ENCODE measurements around the gene PTGES2.
A peak's percentile ranks its signal among the peaks of the same experiment; 100 is the strongest.
"Not testable (repeated sequence)": the region's sequence is repeated elsewhere in the genome, so short reads cannot be mapped to it uniquely, and the experiment has no call there.

Gene PTGES2

DNA sequence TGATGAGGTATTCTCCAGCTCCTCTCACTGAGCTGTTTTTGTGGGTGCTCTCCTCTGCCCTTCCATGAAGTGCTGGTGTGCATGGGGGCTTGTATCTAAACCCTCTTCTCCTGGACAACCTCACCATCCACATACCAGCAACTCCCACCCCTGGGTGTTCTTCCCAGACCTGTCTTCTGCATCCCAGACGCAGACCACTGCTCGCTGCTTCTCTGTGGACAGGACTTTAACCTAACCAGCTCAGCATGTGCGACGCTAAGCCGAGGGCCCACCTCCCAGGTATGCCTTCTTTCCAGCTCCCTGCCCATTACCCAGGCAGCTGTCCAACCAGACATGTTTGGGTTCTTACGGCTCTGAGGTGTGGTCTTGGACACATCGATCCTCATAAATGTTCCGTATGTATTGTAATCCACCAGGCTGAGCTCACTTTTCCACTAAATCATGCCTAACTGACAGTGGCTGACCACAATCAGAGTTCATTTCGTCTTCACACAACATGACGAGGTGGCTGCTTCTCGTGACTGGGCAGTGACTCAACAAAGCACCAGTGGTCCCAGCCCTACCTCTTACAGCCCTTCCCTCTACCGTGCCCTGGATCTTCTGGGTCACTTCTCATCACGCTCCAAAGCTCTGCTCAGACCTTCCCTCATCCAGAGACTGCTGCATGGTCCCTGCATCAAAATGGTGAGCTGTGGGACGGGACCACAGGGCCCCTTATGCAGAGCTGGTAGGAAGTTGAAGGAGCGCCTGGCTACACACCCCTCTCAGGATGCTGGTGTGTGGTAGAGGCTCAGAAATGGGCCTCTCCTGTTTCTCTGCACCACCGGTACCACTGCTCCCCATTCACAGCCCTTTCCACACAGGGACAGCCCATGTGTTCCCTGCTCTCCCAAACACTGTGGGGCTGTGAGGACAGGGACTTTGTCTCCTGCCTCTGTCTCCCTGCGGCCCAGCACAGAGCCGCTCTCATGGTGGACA lies 9.6 kb upstream of the PTGES2 start:
- no peak overlapping the region for H3K4me3 ChIP-seq (ENCODE audit: low read length)
- TF ChIP-seq ZNF274 (IDR thresholded peaks at IDR 0.05; ENCODE audit: low read depth, low read length), result no peak

DNA sequence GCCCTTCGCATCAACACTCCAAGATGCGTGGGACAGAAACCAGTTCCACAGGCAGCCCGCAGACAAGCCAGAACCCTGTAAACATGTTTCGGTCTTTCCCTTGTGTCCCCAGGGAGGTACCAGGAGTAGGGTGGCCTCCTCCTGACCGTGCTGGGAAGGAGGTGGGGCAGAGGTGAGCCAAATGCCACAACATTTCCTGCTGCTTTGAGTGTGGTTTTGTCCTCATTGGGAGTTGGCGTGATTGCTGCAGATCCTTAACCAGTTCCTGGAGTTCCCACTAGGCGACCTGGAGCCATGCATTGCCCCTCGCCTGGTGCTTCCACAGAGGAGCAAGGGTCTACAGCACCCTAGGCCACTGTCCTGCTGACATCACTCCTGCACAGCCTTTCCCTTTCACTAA lies 8.0 kb upstream of the PTGES2 start:
- H3K4me3 ChIP-seq (ENCODE audit: low read length), result not testable (repeated sequence)

DNA sequence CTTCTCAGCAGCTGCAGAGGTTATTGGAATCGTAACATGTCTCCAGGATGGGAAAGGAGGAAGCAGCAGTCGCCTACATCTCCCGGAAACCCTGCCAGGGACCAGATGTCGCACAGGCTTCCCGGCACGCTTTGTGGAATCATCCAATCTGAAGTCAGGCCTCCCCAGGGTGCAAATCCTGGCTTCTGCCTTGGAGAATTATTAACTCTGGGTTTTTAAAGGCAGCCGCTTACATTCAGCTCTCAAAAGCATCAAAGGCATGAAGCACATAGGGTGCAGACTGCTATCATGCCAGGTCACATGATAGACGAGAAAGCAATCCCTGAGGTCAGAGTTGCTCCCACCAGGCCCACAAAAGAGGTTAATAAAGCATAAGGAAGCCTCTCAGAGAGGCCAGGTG lies 4.6 kb upstream of the PTGES2 start:
- H3K4me3 ChIP-seq (ENCODE audit: low read length), result not testable (repeated sequence)

DNA sequence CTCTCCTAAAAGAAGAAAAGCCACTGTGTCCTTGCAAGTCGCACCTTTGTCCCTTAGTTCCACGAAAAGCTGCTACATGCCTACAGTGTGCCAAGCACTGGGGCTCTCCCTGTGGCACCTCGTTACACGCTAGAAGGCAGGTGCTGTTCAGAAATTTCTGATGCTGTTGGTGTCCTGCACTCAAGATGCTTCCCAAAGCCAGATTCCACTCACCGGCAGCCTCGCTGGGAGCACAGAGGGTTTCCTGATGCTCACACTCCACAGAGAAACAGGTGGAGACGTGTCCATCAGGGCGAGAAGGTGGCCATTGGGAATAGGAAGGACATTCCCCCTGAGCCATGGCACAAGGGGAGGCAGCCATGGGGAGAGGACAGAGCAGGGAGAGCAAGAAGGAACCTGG lies 3.8 kb upstream of the PTGES2 start:
- H3K4me3 ChIP-seq (ENCODE audit: low read length), result not testable (repeated sequence)

DNA sequence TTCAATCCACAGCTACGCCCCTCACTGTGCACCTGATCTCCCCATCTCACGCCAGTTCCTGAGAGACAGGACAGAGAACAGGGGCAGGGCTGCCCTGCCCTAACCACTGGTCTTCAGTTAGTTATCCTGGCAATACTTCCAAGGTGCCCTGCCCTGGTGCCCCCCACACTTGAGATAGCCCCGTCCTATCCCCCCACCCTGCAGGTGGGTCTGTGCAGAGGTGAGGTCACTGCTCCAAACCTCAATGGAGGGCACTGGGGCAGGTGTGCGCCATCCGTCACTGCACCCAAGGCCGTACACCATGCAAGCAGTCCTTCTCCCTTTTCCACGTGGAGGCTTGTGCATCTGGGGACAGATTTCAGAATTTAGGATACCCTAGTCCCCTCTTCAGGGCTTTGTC lies 3.1 kb upstream of the PTGES2 start:
- not testable (repeated sequence) for H3K4me3 ChIP-seq (ENCODE audit: low read length)

GRCh38 chr9:128129976-128130590 lies 2.6 kb upstream of the PTGES2 start:
- not testable (repeated sequence) for H3K4me3 ChIP-seq (ENCODE audit: low read length)

- peak overlapping the region; percentile 98 for H3K4me3 ChIP-seq (ENCODE audit: low read length)
- no peak for TF ChIP-seq ZNF274 (IDR thresholded peaks at IDR 0.05; ENCODE audit: low read depth, low read length)
These were observed 1.5 kb upstream of the PTGES2 start for GRCh38 chr9:128128836-128129590.

DNA sequence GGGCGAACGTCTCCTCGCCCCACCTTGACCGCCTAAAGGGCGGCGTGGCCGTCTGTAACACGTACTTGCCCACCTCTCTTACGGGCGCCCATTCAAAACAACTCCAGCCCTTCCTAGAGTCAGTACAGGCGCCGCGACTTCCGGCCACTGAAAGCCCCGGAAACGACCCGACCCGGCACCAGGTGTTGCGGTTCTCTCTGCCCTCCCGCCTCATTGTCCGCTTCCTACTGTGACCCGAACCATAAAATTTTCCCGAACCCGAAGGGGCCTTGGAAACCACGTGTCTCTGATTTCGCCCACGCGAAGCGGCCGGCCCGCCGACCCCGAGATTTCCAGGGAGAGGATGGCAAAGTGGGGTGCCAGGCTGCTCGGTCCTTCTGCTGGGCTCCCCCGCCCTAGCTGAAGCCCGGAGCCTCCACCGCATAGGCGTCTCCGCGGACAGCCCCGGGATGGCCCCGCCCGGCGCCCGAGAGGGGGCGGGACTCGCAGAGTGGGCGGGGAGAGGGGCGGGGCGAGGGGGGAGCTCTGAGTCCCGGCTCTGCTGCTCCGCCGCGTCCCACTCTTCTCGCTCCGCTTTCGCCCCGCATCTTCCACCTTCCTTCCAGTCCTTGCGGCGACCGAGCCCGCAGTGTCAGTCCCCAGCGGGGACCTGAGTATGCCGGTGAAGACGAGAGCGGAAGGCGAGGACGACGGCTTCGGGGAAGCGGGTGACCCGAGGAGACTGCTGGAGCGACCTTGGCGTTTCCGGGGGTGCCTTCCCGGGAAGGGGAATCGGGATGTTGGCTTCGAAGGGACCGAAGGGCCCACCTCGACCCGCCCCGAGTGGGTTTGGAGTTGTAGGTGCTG lies 684 bp upstream of the PTGES2 start:
- no peak for TF ChIP-seq ZNF274 (IDR thresholded peaks at IDR 0.05; ENCODE audit: low read depth, low read length)
- H3K4me3 ChIP-seq (ENCODE audit: low read length), result peak overlapping the region; percentile 98

DNA sequence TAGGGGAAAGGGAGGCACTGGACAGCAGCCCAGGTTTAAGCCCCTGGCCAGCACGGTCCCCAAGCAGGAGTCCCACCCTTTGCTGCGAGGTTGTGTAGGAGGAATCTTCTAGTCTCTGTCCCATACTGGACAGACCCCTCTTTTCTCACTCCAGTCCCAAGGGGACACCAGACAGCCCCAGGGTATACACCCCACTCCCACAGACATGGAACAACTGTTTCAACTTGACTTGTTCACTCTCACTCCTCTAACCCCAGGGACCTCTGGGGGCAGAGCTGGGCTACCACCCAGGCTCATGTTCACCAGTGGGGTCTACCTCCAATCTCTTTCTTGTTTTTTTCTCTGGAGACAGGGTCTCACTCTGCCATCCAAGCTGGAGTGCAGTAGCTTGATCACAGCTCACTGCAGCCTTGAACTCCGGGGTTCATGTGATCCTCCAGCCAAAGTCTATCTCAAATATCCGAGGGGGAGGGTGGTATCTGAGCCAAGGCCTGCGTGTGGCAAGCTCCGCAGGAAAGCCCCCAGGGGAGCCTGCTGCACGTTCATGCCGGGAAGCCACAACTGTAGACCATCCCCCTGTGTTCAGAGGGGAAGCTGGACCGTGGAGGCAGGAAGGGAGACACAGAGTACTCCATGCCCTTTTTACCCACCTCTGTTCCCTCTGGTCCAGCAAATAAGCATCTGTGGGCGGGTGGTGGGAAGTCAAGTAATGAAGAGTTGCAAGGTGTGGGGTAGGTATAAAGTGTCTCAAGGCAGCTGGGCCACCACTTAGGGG lies 1.8 kb downstream of the PTGES2 start:
- peak overlapping the region; percentile 98 for H3K4me3 ChIP-seq (ENCODE audit: low read length)
- TF ChIP-seq ZNF274 (IDR thresholded peaks at IDR 0.05; ENCODE audit: low read depth, low read length), result no peak

DNA sequence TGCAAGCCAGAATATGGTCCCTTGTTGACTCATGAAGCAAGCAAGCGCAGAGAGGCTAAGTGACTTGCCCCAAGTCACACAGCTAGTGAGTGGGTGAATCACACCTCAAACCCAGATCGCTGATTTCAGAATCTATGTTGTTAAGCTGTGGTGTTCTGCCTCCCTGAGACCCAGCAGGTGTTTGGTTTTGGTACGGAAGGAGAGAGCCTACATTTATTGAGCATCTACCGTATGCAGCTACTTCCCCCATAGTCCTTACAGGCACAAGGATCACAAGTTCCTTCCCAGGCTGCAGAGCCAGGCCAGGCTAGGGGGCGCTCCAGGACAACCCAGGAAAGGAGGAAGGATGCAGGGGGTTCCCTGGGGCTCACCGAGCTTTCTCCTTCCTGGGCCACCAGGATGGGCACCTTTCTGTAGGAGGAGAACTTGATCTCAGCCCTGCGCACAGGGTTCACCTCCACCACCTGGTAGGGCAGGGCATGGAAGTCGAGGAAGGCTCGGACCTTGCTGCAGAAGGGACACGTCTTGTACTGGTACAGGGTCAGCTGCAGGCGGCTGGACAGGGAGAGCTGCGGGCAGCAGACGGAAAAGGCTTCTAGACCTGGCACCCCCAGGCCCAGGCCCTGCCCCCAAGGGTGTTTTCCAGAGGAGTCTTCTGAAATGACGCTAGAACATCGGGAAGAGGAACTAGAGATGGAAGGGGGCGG lies 2.5 kb downstream of the PTGES2 start:
- H3K4me3 ChIP-seq (ENCODE audit: low read length), result no peak overlapping the region
- no peak for TF ChIP-seq ZNF274 (IDR thresholded peaks at IDR 0.05; ENCODE audit: low read depth, low read length)

- TF ChIP-seq ZNF274 (IDR thresholded peaks at IDR 0.05; ENCODE audit: low read depth, low read length), result no peak
- H3K4me3 ChIP-seq (ENCODE audit: low read length), result no peak overlapping the region
These were observed 3.1 kb downstream of the PTGES2 start for GRCh38 chr9:128124451-128124850.

DNA sequence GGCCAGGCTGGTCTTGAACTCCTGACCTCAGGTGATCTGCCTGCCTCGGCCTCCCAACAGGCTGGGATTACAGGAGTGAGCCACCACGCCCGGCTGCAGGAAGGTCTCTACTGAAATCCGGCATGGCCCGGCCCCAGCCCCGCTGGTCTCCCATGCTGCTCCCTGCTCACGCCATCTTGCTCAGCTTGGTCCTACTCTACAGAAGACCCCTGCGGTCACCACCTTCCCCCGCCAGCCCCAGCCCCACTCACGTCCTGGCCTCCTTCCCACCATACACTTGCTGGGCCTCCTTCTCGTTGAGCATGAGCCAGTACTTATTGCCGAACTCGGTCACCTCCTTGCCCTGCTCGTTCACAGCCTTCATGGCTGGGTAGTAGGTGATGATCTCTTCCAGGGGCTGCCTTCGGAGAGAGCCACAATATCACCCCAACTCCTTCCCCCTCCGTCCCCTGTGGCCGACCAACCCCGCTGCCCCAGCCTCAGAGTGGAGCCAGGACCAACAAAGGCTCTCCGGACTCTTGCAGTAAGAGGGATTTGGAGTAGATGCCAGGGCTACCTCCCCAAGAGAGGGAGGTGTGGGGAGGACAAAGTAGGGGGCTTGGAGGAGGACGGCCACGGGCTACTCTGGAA lies 4.0 kb downstream of the PTGES2 start:
- no peak for TF ChIP-seq ZNF274 (IDR thresholded peaks at IDR 0.05; ENCODE audit: low read depth, low read length)
- no peak overlapping the region for H3K4me3 ChIP-seq (ENCODE audit: low read length)

DNA sequence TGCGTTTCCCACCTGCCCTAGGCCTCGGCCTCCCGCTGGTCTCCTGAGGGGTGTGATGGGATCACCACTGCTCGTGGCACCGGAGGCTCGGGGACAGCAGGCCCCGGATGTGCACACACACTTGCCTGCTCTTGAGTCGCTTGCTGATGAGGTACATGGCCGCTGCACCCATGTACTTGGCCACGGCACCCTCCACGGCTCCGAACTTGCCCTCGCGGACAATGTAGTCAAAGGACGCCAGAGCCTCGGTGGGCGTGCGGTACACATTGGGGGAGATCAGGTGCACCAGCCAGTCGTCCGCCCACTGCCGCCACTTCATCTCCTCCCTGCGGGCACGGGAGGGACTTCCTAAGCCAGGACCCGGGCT lies 4.7 kb downstream of the PTGES2 start:
- no peak for TF ChIP-seq ZNF274 (IDR thresholded peaks at IDR 0.05; ENCODE audit: low read depth, low read length)
- H3K4me3 ChIP-seq (ENCODE audit: low read length), result no peak overlapping the region

Measured in GM08714 (cell line).